ENCODE results near the gene CFHR2. TPM values are rescaled to one million over a fixed set of nuclear protein-coding genes. Genes with fewer than 3 reads are reported as not detected.

Gene CFHR2
- total RNA-seq, 1 donor from 2014 or later = not detected

GRCh38 chr1:196997423-196997822 lies 53.9 kb downstream of the CFHR2 start:
- no peak overlapping the region for H3K4me3 ChIP-seq
- no peak for DNase-seq (ENCODE audit: low spot score in 2 of 2)
- intact Hi-C loops (cut with DNase I) = no loop called here
- no peaks in the 10 kb centered on the region for H3K27me3 ChIP-seq
- TF ChIP-seq CTCF (IDR thresholded peaks at IDR 0.05) = no peak
- no peaks in the 10 kb centered on the region for H3K9me3 ChIP-seq
- no peaks in the 10 kb centered on the region for H3K36me3 ChIP-seq
- no peak overlapping the region for H3K27ac ChIP-seq
- H3K4me1 ChIP-seq = no peaks in the 10 kb centered on the region

- H3K27me3 ChIP-seq = no peaks in the 10 kb centered on the region
- H3K9me3 ChIP-seq = no peaks in the 10 kb centered on the region
- no peak for TF ChIP-seq CTCF (IDR thresholded peaks at IDR 0.05)
- H3K27ac ChIP-seq = no peak overlapping the region
- no peaks in the 10 kb centered on the region for H3K4me1 ChIP-seq
- H3K4me3 ChIP-seq = no peak overlapping the region
- intact Hi-C loops (cut with DNase I) = no loop called here
- DNase-seq (ENCODE audit: low spot score in 2 of 2) = no peak
- H3K36me3 ChIP-seq = no peaks in the 10 kb centered on the region
These were observed 58.3 kb downstream of the CFHR2 start for GRCh38 chr1:197001828-197002227.

- H3K9me3 ChIP-seq = no peaks in the 10 kb centered on the region
- intact Hi-C loops (cut with DNase I) = no loop called here
- H3K36me3 ChIP-seq = no peaks in the 10 kb centered on the region
- no peak overlapping the region for H3K4me3 ChIP-seq
- H3K4me1 ChIP-seq = no peaks in the 10 kb centered on the region
- H3K27me3 ChIP-seq = no peaks in the 10 kb centered on the region
- no peak overlapping the region for H3K27ac ChIP-seq
- no peak for DNase-seq (ENCODE audit: low spot score in 2 of 2)
- TF ChIP-seq CTCF (IDR thresholded peaks at IDR 0.05) = no peak
These were observed 59.6 kb downstream of the CFHR2 start for GRCh38 chr1:197003132-197003531.

GRCh38 chr1:197008861-197009260 lies 65.3 kb downstream of the CFHR2 start:
- Histone ChIP-seq H3K27ac (no peak overlapping the region), H3K9me3 (no peaks in the 10 kb centered on the region), H3K27me3 (no peaks in the 10 kb centered on the region), H3K36me3 (no peaks in the 10 kb centered on the region), H3K4me3 (no peak overlapping the region), H3K4me1 (no peaks in the 10 kb centered on the region)
- no peak for TF ChIP-seq CTCF (IDR thresholded peaks at IDR 0.05)
- no peak for DNase-seq (ENCODE audit: low spot score in 2 of 2)
- intact Hi-C loops (cut with DNase I) = no loop called here

Other genes starting within 250 kb of the CFHR2 start
- gene CFHR3, start 168.9 kb upstream of the CFHR2 start, total RNA-seq = not detected
- 16.0 TPM for gene CFHR1, start 124.0 kb upstream of the CFHR2 start, total RNA-seq
- gene CFHR4, start 55.7 kb upstream of the CFHR2 start, total RNA-seq = not detected
- not detected for gene CFHR5, start 33.8 kb downstream of the CFHR2 start, total RNA-seq
- gene F13B, start 123.5 kb downstream of the CFHR2 start, total RNA-seq = not detected
- not detected for gene ASPM, start 202.9 kb downstream of the CFHR2 start, total RNA-seq